ENCODE measurements around the gene MYRF.
A peak's percentile ranks its signal among the peaks of the same experiment; 100 is the strongest.

Gene MYRF

GRCh38 chr11:61769946-61770683 lies 17.7 kb downstream of the MYRF start:
- no peak overlapping the region for H3K4me3 ChIP-seq (ENCODE audit: low read length)
- H3K9me3 ChIP-seq (ENCODE audit: insufficient read depth, low read depth, low read length): no peaks in the 10 kb centered on the region
- 92% methylated on average over 19 of the region's 20 CpGs for WGBS
- H3K9ac ChIP-seq (ENCODE audit: low read depth, low read length): peak overlapping the region; percentile 31; the same call in 1 of the 2 replicates
- no peaks in the 10 kb centered on the region for H3K27me3 ChIP-seq (ENCODE audit: insufficient read depth, low read length)
- 0 out of 2 replicates have a peak overlapping the region, but pooled peaks have one; percentile 18 for H3K27ac ChIP-seq (ENCODE audit: low read depth, low read length)
- no peaks in the 10 kb centered on the region for H3K36me3 ChIP-seq (ENCODE audit: insufficient read depth, low read length)
- peaks cover 13% of the 10 kb centered on the region for H3K4me1 ChIP-seq (ENCODE audit: insufficient read depth, low read length)

- Histone ChIP-seq H3K27me3 (ENCODE audit: insufficient read depth, low read length) (no peaks in the 10 kb centered on the region), H3K9me3 (ENCODE audit: insufficient read depth, low read depth, low read length) (no peaks in the 10 kb centered on the region), H3K36me3 (ENCODE audit: insufficient read depth, low read length) (no peaks in the 10 kb centered on the region), H3K4me1 (ENCODE audit: insufficient read depth, low read length) (peaks cover 13% of the 10 kb centered on the region), H3K9ac (ENCODE audit: low read depth, low read length) (no peak overlapping the region; the same call in 1 of the 2 replicates), H3K27ac (ENCODE audit: low read depth, low read length) (no peak overlapping the region), H3K4me3 (ENCODE audit: low read length) (no peak overlapping the region)
- 85% methylated on average over 15 of the region's 15 CpGs for WGBS
Measured at GRCh38 chr11:61771195-61771894, 18.9 kb downstream of the MYRF start.

GRCh38 chr11:61771985-61772455 lies 19.6 kb downstream of the MYRF start:
- Histone ChIP-seq H3K4me1 (ENCODE audit: insufficient read depth, low read length) (peaks cover 13% of the 10 kb centered on the region), H3K27me3 (ENCODE audit: insufficient read depth, low read length) (no peaks in the 10 kb centered on the region), H3K9me3 (ENCODE audit: insufficient read depth, low read depth, low read length) (no peaks in the 10 kb centered on the region), H3K27ac (ENCODE audit: low read depth, low read length) (no peak overlapping the region; the same call in 1 of the 2 replicates), H3K9ac (ENCODE audit: low read depth, low read length) (peak overlapping the region; percentile 8; the same call in 1 of the 2 replicates), H3K4me3 (ENCODE audit: low read length) (no peak overlapping the region), H3K36me3 (ENCODE audit: insufficient read depth, low read length) (no peaks in the 10 kb centered on the region)
- WGBS: 50% methylated on average over 3 of the region's 7 CpGs

- H3K36me3 ChIP-seq (ENCODE audit: insufficient read depth, low read length): no peaks in the 10 kb centered on the region
- WGBS: 87% methylated on average over 10 of the region's 10 CpGs
Measured at GRCh38 chr11:61773356-61773755, 20.9 kb downstream of the MYRF start.

GRCh38 chr11:61773809-61774208 lies 21.4 kb downstream of the MYRF start:
- Histone ChIP-seq H3K4me3 (ENCODE audit: low read length) (no peak overlapping the region), H3K27ac (ENCODE audit: low read depth, low read length) (no peak overlapping the region), H3K9ac (ENCODE audit: low read depth, low read length) (no peak overlapping the region), H3K27me3 (ENCODE audit: insufficient read depth, low read length) (no peaks in the 10 kb centered on the region), H3K4me1 (ENCODE audit: insufficient read depth, low read length) (peaks cover 13% of the 10 kb centered on the region), H3K9me3 (ENCODE audit: insufficient read depth, low read depth, low read length) (no peaks in the 10 kb centered on the region), H3K36me3 (ENCODE audit: insufficient read depth, low read length) (no peaks in the 10 kb centered on the region)
- WGBS: 92% methylated on average over 18 of the region's 18 CpGs

More at GRCh38 chr11:61773356-61773755, 20.9 kb downstream of the MYRF start:
- Histone ChIP-seq H3K4me1 (ENCODE audit: insufficient read depth, low read length) (peaks cover 13% of the 10 kb centered on the region), H3K4me3 (ENCODE audit: low read length) (no peak overlapping the region), H3K27ac (ENCODE audit: low read depth, low read length) (no peak overlapping the region), H3K9me3 (ENCODE audit: insufficient read depth, low read depth, low read length) (no peaks in the 10 kb centered on the region), H3K9ac (ENCODE audit: low read depth, low read length) (no peak overlapping the region), H3K27me3 (ENCODE audit: insufficient read depth, low read length) (no peaks in the 10 kb centered on the region)

- no peak overlapping the region for H3K27ac ChIP-seq (ENCODE audit: low read depth, low read length)
- 93% methylated on average over 11 of the region's 12 CpGs for WGBS
- no peaks in the 10 kb centered on the region for H3K9me3 ChIP-seq (ENCODE audit: insufficient read depth, low read depth, low read length)
- no peak overlapping the region for H3K4me3 ChIP-seq (ENCODE audit: low read length)
- H3K4me1 ChIP-seq (ENCODE audit: insufficient read depth, low read length): peaks cover 12% of the 10 kb centered on the region
- no peaks in the 10 kb centered on the region for H3K36me3 ChIP-seq (ENCODE audit: insufficient read depth, low read length)
- H3K27me3 ChIP-seq (ENCODE audit: insufficient read depth, low read length): no peaks in the 10 kb centered on the region
- no peak overlapping the region for H3K9ac ChIP-seq (ENCODE audit: low read depth, low read length)
Measured at GRCh38 chr11:61774411-61774810, 22.0 kb downstream of the MYRF start.

GRCh38 chr11:61775106-61775505 lies 22.7 kb downstream of the MYRF start:
- Histone ChIP-seq H3K4me3 (ENCODE audit: low read length) (no peak overlapping the region), H3K27me3 (ENCODE audit: insufficient read depth, low read length) (no peaks in the 10 kb centered on the region), H3K9me3 (ENCODE audit: insufficient read depth, low read depth, low read length) (no peaks in the 10 kb centered on the region), H3K9ac (ENCODE audit: low read depth, low read length) (no peak overlapping the region), H3K4me1 (ENCODE audit: insufficient read depth, low read length) (peaks cover 9% of the 10 kb centered on the region), H3K27ac (ENCODE audit: low read depth, low read length) (no peak overlapping the region), H3K36me3 (ENCODE audit: insufficient read depth, low read length) (no peaks in the 10 kb centered on the region)
- WGBS: 95% methylated on average over 6 of the region's 6 CpGs

GRCh38 chr11:61775606-61776554 lies 23.4 kb downstream of the MYRF start:
- Histone ChIP-seq H3K36me3 (ENCODE audit: insufficient read depth, low read length) (no peaks in the 10 kb centered on the region), H3K4me1 (ENCODE audit: insufficient read depth, low read length) (peaks cover 9% of the 10 kb centered on the region), H3K9ac (ENCODE audit: low read depth, low read length) (no peak overlapping the region), H3K4me3 (ENCODE audit: low read length) (no peak overlapping the region), H3K9me3 (ENCODE audit: insufficient read depth, low read depth, low read length) (no peaks in the 10 kb centered on the region), H3K27me3 (ENCODE audit: insufficient read depth, low read length) (no peaks in the 10 kb centered on the region), H3K27ac (ENCODE audit: low read depth, low read length) (no peak overlapping the region)
- 90% methylated on average over 20 of the region's 20 CpGs for WGBS

GRCh38 chr11:61776561-61777075 lies 24.2 kb downstream of the MYRF start:
- no peak overlapping the region for H3K9ac ChIP-seq (ENCODE audit: low read depth, low read length)
- 79% methylated on average over 9 of the region's 9 CpGs for WGBS
- H3K4me1 ChIP-seq (ENCODE audit: insufficient read depth, low read length): peaks cover 9% of the 10 kb centered on the region
- no peak overlapping the region for H3K27ac ChIP-seq (ENCODE audit: low read depth, low read length)
- no peaks in the 10 kb centered on the region for H3K36me3 ChIP-seq (ENCODE audit: insufficient read depth, low read length)
- no peaks in the 10 kb centered on the region for H3K27me3 ChIP-seq (ENCODE audit: insufficient read depth, low read length)
- no peak overlapping the region for H3K4me3 ChIP-seq (ENCODE audit: low read length)
- no peaks in the 10 kb centered on the region for H3K9me3 ChIP-seq (ENCODE audit: insufficient read depth, low read depth, low read length)

- no peaks in the 10 kb centered on the region for H3K9me3 ChIP-seq (ENCODE audit: insufficient read depth, low read depth, low read length)
- no peak overlapping the region; the same call in 1 of the 2 replicates for H3K9ac ChIP-seq (ENCODE audit: low read depth, low read length)
- H3K36me3 ChIP-seq (ENCODE audit: insufficient read depth, low read length): no peaks in the 10 kb centered on the region
- WGBS: 87% methylated on average over 67 of the region's 67 CpGs
- no peaks in the 10 kb centered on the region for H3K27me3 ChIP-seq (ENCODE audit: insufficient read depth, low read length)
- H3K4me1 ChIP-seq (ENCODE audit: insufficient read depth, low read length): peaks cover 1% of the 10 kb centered on the region
- H3K27ac ChIP-seq (ENCODE audit: low read depth, low read length): no peak overlapping the region
- H3K4me3 ChIP-seq (ENCODE audit: low read length): no peak overlapping the region
Measured at GRCh38 chr11:61777234-61778090, 25.0 kb downstream of the MYRF start.
